HG03575 (cell line): ENCODE measurements around the gene FPR1.

Experiments used
- ATAC-seq: cut with Tn5 transposase; IDR thresholded peaks from one replicate; pipeline ENCODE4 v1.9.1; 2021; ENCODE audit not compliant: unreplicated experiment, insufficient number of reproducible peaks, low FRiP score; ENCODE audit errors: extremely low read depth

Gene FPR1

DNA sequence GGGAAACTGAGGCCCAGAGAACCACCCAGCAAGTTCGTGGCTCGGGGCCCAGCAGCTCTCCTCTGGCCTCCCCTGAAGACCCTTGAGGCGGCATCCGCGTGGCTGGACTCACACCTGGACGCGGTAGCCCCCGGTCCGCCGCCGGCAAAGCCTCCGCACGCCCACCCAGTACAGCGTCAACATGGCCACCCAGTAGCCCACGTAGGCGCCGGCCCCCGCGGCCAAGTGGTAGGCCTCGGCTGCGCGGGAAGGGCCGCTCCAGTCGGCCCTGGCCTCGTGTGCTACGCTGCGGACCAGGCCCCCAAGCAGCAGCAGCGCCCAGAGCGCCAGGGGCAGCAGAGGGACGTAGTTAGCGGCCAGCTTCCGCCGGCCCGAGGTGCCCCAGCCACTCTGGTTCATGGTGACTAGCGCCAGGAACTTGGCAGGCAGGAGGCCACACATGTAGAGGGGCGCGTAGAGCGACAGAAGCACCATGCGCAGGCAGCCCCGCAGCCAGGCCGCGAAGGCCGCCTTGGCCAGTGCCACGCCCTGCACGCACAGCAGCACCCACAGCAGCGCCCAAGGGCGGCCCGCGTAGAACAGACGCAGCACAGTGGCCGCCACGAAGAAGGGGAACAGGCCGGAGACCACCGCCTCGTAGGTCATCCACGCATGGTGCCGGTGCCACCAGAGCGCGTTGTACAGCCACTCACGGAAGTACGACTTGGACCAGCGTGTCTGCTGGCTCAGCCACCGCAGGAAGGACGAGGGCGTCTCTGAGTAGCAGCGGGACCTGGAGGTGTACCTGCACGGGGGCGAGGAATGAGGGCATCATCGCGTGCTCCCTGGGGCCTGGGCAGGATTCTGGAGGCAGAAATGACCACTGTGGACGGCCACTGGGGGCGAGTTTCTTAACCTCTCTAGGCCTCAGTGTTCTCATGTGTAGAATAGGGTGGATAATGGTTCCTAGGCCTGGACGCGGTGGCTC lies 38.1 kb downstream of the FPR1 start:
- ATAC-seq = no peak

DNA sequence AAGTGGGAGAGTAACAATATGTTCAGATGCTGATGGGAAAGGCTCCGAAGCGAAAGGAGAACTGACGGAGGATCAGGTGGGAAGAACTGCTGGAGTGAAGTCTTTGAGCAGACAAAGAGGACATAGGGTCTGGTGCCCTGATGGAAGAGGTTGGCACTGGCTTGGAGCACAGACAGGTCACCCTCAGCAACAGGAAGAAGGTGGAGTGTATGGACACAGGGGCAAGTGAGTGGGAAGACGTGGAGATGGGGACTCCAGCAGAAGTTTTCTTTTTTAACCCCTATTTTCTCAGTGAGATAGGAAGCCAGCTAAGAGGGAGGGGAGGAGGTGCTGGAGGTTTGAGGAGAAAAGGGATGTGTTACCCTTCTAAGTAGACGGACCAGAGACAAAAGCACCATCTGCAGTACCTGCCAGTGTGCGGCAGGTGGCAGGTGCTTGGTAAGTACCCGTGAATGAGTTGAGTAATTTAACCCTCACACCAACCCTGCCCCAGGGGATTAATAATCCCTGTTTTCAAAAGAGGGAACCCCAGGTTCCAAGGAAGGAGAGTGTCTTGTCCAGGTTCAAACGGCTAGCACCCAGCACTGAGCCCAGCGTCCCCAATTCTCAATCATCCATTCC lies 39.1 kb downstream of the FPR1 start:
- no peak for ATAC-seq

DNA sequence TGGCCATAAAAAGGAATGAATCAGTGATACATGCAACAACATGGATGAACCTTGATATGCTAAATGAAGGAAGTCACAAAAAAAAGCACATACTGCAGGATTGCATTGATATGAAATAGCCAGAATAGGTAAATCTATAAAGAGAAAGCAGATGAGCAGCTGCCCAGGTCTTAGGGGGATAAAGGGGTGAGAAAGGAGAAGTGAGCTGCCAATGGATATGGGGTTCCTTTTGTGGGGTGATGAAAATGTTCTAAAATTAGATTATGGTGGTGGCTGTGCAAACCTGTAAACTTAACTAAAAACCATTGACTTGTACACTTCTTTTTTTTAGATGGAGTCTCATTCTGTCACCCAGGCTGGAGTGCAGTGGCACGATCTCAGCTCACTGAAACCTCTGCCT lies 40.0 kb downstream of the FPR1 start:
- ATAC-seq = no peak

DNA sequence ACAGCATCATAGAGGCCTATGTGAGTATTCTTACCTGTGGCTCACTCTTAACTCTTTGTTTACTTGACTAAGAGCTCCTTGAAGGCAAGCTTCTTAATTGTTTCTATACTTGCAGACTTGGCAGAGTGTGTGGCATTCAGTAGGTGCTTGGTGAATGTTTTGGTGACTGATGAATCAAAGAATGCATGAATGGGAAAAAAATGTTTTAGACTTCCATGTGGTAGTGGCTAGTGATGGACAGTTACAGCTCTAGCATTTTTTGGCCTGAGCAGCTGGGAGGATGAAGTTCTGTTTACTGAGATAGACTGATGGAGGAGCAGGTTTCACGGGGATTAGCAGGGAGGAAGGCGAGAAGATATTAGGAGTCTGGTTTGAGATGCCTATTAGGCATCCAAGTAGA lies 41.5 kb downstream of the FPR1 start:
- no peak for ATAC-seq

DNA sequence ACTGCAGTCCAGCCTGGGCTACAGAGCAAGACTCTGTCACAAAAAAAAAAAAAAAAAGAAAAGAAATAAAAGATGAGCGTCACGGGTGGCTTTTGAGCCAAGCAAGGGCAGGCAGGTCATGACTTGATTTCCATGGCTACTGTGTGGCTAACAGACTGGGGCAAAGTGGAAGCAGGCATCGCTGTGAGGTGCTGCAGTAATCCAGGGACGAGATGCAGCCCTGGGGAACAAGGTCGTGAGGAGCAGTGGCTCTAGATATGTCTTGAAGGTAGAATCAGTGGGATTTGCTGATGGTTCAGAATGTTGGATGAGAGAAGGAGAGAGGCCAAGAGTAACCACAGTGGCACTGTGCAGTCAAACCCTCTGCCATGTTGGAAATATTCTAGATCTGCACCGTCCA lies 42.1 kb downstream of the FPR1 start:
- ATAC-seq = no peak

DNA sequence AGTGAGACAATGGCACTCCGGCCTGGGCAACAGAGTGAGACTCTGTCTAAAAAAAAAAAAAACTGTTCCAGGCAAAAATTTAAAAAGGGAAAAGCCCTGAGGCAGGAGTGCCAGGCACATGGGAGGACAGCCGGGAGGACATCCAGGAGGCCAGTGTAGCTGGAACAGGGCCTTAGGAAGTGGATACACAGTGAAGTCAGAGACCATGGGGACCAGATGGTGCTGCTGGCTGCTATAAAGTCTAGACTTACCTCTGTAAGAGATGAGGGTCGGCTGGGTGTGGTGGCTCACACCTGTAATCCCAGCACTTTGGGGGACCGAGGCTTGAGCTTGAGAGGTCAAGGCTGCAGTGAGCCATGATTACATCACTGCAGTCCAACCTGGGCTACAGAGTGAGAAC lies 42.9 kb downstream of the FPR1 start:
- no peak for ATAC-seq

DNA sequence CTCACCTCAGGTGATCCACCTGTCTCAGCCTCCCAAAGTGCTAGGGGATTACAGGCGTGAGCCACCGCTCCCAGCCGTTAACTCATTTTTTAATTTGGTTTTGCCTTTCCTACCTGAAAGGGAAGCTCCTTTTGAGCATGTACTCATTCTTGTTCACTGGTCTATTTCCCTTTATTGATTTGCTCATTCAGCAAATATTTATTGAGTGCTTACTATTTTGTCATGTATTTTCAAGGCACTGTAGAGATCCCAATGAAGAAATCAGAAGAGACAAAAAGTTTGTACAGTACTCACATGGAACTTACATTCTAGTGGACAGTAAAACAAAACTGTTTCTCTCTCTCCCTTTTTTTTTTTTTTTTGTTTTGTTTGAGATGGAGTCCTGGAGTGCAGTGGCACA lies 44.8 kb downstream of the FPR1 start:
- no peak for ATAC-seq

DNA sequence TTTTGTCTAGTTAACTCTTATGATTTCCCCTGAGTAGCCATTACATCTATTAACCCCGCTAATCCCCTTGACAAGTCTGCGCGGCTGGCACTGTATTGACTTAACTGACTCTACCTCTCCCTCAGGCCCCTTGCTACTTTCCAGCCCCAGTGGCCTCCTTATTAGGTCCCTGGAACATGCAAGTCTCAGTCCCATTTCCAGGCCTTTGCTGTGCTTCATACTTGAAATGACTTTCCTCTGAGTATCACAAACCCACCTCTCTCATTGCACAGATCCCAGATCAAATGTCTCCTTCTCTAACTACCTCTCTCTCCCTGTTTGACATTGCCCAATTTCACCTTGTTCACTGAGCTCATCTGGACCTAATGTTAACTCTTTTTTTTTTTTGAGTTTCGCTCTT lies 45.4 kb downstream of the FPR1 start:
- ATAC-seq = no peak

DNA sequence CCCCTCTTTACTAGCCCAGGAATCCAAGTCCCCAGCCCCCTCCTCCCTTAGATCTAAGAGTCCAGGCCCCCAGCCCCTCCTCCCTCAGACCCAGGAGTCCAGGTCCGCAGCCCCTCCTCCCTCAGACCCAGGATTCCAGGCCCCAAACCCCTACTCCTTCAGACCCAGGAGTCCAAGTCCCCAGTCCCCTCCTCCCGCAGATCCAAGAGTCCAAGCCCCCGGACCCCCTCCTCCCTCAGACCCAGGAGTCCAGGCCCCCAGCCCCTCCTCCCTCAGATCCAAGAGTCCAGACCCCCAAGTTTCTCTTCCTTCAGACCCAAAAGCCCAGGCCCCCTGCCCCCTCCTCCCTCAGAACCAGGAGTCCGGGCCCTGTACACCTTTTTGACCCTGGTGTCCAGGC lies 47.1 kb downstream of the FPR1 start:
- no peak for ATAC-seq

DNA sequence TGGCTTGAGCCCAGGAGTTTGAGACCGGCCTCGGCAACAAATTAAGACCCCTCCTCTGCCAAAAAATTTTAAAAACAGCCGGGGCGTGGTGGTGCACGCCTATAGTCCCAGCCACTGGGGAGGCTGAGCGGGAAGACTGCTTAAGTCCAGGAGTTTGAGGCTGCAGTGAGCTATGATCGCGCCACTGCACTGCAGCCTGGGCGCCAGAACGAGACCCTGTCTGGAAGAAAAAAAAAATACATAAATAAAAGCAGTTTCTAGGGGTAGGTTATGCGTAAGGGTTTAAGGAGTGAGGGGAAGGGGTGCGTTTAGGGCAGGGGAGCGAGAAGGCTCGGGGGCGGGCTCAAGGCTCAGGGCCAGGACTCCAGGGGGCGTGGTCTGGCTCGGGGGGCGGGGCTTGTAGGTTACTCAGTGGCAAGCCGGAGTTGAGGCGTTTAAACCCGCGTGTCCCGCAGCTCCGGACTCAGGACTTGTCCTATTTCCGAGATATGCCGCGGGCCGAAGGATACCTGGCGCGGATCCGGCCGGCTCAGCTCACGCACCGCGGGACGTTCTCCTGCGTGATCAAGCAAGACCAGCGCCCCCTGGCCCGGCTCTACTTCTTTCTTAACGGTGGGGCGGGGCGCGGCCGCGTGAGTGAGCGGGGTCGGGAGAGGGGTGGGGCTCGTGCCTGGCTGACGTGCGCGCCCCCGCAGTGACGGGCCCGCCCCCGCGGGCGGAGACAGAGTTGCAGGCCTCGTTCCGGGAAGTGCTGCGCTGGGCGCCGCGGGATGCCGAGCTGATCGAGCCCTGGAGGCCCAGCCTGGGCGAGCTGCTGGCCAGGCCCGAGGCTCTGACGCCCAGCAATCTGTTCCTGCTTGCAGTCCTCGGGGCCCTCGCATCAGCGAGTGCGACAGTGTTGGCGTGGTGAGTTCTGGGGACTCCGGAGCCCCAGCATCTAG lies 47.8 kb downstream of the FPR1 start:
- no peak for ATAC-seq

DNA sequence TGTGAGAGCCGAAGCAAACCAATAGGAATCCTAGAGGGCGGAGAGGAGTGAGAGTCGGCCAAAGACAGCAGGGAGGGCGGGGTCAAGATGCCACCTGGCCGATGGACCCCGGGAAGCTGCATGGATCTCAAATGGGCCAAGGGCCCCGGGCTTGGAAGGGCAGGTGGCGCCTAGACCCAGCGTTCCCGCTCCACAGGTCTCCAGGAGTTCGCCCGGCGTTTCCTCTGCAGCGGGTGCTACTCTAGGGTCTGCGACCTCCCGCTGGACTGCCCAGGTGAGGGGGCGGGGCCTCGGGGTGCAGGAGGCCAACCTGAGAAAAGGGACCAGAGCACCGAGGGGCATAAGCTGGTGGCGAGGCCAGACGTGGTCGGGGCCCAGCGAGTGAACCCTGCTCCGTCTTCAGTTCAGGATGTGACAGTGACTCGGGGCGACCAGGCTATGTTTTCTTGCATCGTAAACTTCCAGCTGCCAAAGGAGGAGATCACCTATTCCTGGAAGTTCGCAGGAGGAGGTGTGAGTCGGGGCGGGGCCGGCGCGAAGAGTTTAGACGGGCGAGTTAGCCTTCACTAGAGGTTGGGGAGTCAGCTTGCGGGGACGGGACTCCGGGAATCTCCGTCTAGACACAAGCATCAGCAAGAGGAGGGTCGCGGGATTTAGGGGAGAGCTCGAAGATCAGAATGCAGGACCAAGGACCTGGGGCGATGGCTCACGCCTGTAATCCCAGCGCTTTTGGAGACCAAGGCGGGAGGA lies 48.7 kb downstream of the FPR1 start:
- no peak for ATAC-seq

DNA sequence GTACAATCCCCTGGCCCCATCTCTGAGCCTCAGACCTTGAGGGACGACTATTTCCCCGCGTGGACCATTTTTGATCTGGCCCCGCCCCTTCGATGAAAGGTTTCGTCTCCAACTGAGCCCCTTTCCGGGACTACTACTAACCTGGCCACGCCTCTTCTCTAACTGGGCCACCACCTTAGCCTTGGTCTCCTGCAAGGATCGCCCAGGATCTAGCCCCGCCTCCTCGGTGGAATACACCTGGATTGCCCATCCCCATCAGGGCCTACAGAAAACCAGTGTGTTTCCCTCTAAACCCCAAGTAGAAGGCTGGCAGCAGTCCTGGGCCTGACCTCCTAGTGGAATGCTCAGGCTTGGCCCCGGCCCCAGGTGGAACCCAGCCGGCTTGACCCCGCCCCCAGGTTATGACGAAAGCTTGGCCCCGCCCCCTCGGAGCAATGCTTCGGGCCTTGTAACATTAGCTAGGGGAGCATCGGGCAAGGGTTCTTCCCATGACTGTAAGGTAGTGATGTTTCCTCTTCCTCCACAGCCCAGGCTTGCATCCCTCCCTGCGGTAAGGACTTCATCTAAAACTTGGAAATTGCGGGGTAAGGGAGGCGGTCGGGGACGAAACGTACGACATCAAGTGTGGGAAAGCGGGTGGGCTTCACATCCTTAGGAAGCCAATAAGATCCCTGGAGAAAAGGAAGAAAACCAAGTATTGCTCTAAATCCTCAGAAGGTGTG lies 49.4 kb downstream of the FPR1 start:
- ATAC-seq = no peak

DNA sequence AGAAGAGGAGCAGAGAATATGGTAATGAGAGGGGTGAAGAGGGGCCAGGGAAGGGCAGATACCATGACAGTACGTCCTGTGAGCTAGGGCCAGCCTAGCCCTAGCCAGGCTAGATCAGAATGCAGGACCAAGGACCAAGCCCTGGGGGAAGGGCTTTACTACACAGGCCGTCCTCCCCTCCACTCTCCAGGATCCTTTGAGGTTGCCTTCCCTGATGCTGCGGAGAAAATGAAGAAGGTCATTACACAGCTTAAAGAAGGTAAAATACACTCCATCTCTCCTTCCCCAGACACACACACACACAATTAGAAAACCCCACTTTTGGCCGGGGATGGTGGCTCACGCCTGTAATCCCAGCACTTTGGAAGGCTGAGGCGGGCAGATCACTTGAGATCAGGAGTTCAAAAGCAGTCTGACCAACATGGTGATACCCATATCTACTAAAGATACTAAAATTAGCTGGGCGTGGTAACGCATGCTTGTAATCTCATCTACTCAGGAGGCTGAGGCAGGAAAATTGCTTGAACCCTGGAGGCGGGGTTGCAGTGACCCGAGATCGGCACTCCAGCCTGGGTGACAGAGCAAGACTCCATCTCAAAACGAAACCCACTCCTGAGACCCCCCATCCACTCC lies 50.1 kb downstream of the FPR1 start:
- ATAC-seq = no peak

DNA sequence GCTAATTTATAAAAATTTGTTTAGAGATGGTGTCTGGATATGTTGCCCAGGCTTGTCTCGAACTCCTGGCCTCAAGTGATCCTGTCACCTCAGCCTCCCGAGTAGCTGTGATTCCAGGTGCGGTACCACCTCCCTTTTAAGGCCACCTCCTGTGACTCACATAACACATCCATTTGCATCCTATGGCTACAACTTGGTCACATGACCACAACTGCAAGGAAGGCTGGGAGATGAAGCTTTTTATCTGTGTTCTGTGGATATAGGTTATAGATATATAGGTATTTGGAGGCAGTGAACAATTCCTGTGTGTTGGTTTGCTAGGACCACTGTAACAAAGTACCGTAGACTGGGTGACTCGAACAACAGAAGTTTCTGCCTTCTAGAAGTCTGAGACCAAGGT lies 52.5 kb downstream of the FPR1 start:
- no peak for ATAC-seq

DNA sequence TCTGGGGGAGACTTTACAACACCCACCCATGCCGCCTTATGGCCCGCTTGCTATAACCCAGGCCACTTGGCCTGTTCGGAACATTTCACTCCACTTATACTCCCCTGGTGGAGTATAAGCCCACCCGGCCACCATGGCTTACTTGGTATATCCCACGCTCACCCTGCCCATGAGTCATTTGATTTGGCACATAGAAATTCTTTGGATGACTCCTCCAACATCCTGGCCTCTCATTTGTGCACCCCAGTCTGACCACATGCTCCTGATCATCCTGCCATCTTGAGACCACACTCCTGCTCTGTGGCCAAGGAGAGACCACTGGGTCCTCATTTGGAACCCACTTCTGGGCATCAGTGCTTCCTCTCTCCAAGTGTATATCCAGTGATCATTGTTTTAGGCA lies 53.4 kb downstream of the FPR1 start:
- ATAC-seq = no peak

DNA sequence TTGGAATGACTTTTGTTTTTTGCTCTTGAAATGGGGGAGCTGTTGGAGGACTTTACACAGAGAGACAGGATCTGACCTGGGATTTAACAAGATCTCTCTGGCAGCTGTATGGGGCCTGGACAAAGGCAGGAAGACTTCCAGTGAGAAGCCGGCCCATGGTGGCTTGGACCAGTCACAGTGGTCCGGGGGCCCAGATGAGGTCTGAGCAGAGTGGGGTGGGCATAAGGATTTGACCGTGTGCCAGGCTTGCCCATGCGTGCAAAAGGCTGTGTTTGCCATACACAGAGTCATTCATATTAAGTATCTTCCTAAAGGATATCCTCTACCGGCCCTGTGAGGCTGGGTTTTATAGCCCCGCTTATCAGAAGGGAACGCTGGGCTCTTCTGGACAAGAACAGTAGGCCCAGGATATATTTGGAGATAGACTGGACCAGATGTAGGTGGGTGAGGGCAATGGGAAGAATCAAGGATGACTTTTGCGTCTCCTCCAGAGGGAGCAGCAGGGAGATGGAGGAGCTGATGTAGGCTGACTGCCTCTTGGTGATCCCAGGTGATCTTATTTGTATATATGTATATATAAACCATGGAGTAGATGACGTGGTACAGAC lies 54.4 kb downstream of the FPR1 start:
- no peak for ATAC-seq

DNA sequence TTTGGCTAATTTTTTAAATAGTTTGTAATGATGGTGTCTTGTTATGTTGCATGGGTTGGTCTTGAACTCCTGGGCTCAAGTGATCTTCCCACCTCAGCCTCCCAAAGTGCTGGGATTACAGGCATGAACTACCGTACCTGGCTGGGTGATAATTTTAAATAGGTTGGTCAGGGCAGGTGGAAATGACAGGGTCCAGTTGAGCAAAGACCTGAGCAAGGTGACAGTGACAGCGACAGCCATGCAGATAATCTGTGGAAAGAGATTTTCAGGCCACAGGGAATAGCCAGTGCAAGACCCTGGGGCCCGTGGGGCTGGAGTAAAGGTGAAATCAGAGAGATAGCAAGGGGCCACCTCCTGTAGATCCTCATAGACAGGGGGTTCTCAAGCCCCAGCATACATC lies 55.1 kb downstream of the FPR1 start:
- no peak for ATAC-seq
